H1 (cell line): Measurements from ENCODE around the gene IRF7. TPM values are rescaled to one million over a fixed set of nuclear protein-coding genes. Genes with fewer than 3 reads are reported as not detected.

ENCODE experiments used
- CTCF ChIA-PET: fragments of 300-600 bp; sonication (Branson Sonifier 250); formaldehyde crosslinking; loops from one replicate; lab custom pipeline; 2021; ENCODE audit not compliant: partially characterized antibody; lab: Charles Lee
- POLR2A ChIA-PET: fragments of 300-600 bp; sonication (Branson Sonifier 250); formaldehyde crosslinking; loops from one replicate; lab custom pipeline; 2021; ENCODE audit warnings: inconsistent platforms; ENCODE audit not compliant: partially characterized antibody; lab: Charles Lee
- DNase-seq, 2 experiments: peaks; one replicate each; pipeline versions ENCODE4 v3.0.0 to v3.0.0-alpha.2; 2010 to 2022; ENCODE audit warnings: low spot score in 2 of 2, low read depth in 1 of 2, mixed read lengths in 1 of 2
- FAIRE-seq: peaks from 2 replicates; lab custom pipeline; 2011; peaks lifted over from hg19 to GRCh38; lab: Jason Lieb, UNC
- H2AFZ ChIP-seq: 2 replicates; pipeline ENCODE4 v1.8.1; 2012; ENCODE audit warnings: low read length, inconsistent platforms
- H2AK5ac ChIP-seq: 2 replicates; pipeline ENCODE4 v1.6.1; 2013; ENCODE audit warnings: low read depth, low read length
- H2BK120ac ChIP-seq: replicated peaks from 2 replicates; pipeline ENCODE3; 2013; ENCODE audit warnings: low read depth, low read length, inconsistent platforms
- H2BK12ac ChIP-seq: 2 replicates; pipeline ENCODE4 v1.6.1; 2013; ENCODE audit warnings: low read depth, low read length
- H2BK15ac ChIP-seq: 2 replicates; pipeline ENCODE4 v1.6.1; 2013; ENCODE audit warnings: low read length
- H2BK20ac ChIP-seq: 2 replicates; pipeline ENCODE4 v1.6.1; 2013; ENCODE audit warnings: low read length
- H2BK5ac ChIP-seq: 2 replicates; pipeline ENCODE4 v1.6.1; 2013; ENCODE audit warnings: low read depth, low read length
- H3K14ac ChIP-seq: 2 replicates; pipeline ENCODE4 v1.6.1; 2013; ENCODE audit warnings: inconsistent platforms; ENCODE audit not compliant: insufficient read length
- H3K18ac ChIP-seq: 2 replicates; pipeline ENCODE4 v1.6.1; 2013; ENCODE audit warnings: low read length; ENCODE audit errors: extremely low read depth
- H3K23ac ChIP-seq: 2 replicates; pipeline ENCODE4 v1.6.1; 2013; ENCODE audit warnings: inconsistent platforms; ENCODE audit not compliant: insufficient read length
- H3K23me2 ChIP-seq: 2 replicates; pipeline ENCODE4 v1.6.1; 2013; ENCODE audit warnings: low read depth, low read length
- H3K27ac ChIP-seq: 2 replicates; pipeline ENCODE4 v1.6.1; 2011; ENCODE audit warnings: low read depth, low read length, inconsistent platforms
- H3K27me3 ChIP-seq, 4 experiments: replicated peaks in 1 of 4; 1 replicate in 1 of 4; 2 replicates in 3 of 4; pipeline versions ENCODE4 v1.6.1 to v1.8.1; 2011 to 2013; ENCODE audit warnings: low read length in 3 of 4, mild to moderate bottlenecking in 3 of 4, inconsistent platforms in 2 of 4, mixed read lengths in 2 of 4, moderate library complexity in 1 of 4; ENCODE audit not compliant: control insufficient read depth in 3 of 4, insufficient read depth in 3 of 4; ENCODE audit errors: extremely low read depth in 1 of 4
- H3K36me3 ChIP-seq, 4 experiments: 2 replicates each; pipeline versions ENCODE4 v1.6.1 to v1.8.1; 2011 to 2013; ENCODE audit warnings: mild to moderate bottlenecking in 4 of 4, low read length in 3 of 4, moderate library complexity in 2 of 4, control low read depth in 1 of 4, inconsistent platforms in 1 of 4; ENCODE audit not compliant: insufficient read depth in 4 of 4, control insufficient read depth in 2 of 4
- H3K4ac ChIP-seq: replicated peaks from 2 replicates; pipeline ENCODE3; 2013; ENCODE audit warnings: low read length, low read depth, mixed read lengths, inconsistent platforms; ENCODE audit not compliant: insufficient read length
- H3K4me1 ChIP-seq, 4 experiments: replicated peaks in 1 of 4; 1 replicate in 1 of 4; 2 replicates in 3 of 4; pipeline versions ENCODE4 v1.6.1 to v1.8.1; 2011 to 2013; ENCODE audit warnings: low read length in 3 of 4, inconsistent platforms in 2 of 4, mixed read lengths in 1 of 4; ENCODE audit not compliant: insufficient read depth in 4 of 4, control insufficient read depth in 3 of 4
- H3K4me2 ChIP-seq, 2 experiments: 2 replicates each; pipeline versions ENCODE4 v1.6.1 to v1.8.1; 2011 to 2013; ENCODE audit warnings: low read depth in 2 of 2, low read length in 2 of 2, control low read depth in 1 of 2, inconsistent platforms in 1 of 2, mild to moderate bottlenecking in 1 of 2; ENCODE audit not compliant: insufficient read depth in 1 of 2
- H3K4me3 ChIP-seq, 4 experiments: fragments of 200-600, 300-600 bp in 1 of 4; sonication (generic), shearing (Covaris generic), sonication (Bioruptor Twin) in 1 of 4; 2 replicates each; pipeline versions ENCODE4 v1.5.1 to v1.8.1; 2011 to 2016; ENCODE audit warnings: low read length in 4 of 4, low read depth in 3 of 4, control low read depth in 2 of 4, inconsistent platforms in 2 of 4, mild to moderate bottlenecking in 2 of 4, mixed read lengths in 1 of 4, moderate library complexity in 1 of 4; ENCODE audit not compliant: insufficient read depth in 2 of 4; ENCODE audit errors: extremely low read depth in 1 of 4
- H3K56ac ChIP-seq: replicated peaks from 2 replicates; pipeline ENCODE3; 2013; ENCODE audit warnings: low read depth, mild to moderate bottlenecking, mixed read lengths, low read length, inconsistent platforms; ENCODE audit not compliant: insufficient read length
- H3K79me1 ChIP-seq: 2 replicates; pipeline ENCODE4 v1.6.1; 2013; ENCODE audit warnings: low read depth, low read length, control low read depth
- H3K79me2 ChIP-seq, 2 experiments: 2 replicates each; pipeline versions ENCODE4 v1.6.1 to v1.8.1; 2012 to 2013; ENCODE audit warnings: low read length in 2 of 2, mild to moderate bottlenecking in 2 of 2, inconsistent platforms in 1 of 2; ENCODE audit not compliant: insufficient read depth in 2 of 2, control insufficient read depth in 1 of 2
- H3K9ac ChIP-seq, 4 experiments: replicated peaks in 1 of 4; 1 replicate in 1 of 4; 2 replicates in 3 of 4; pipeline versions ENCODE4 v1.6.1 to v1.8.1; 2011 to 2013; ENCODE audit warnings: low read depth in 3 of 4, low read length in 3 of 4, control low read depth in 2 of 4, mild to moderate bottlenecking in 2 of 4, moderate library complexity in 2 of 4, inconsistent platforms in 1 of 4; ENCODE audit errors: extremely low read depth in 1 of 4
- H3K9me3 ChIP-seq, 2 experiments: 2 replicates each; pipeline versions ENCODE4 v1.6.1 to v1.8.1; 2012 to 2013; ENCODE audit warnings: mild to moderate bottlenecking in 2 of 2, moderate library complexity in 2 of 2, control low read depth in 1 of 2, inconsistent platforms in 1 of 2, low read depth in 1 of 2, low read length in 1 of 2, mixed read lengths in 1 of 2; ENCODE audit not compliant: insufficient read depth in 2 of 2
- H4K20me1 ChIP-seq, 2 experiments: replicated peaks in 1 of 2; 2 replicates each; pipeline versions ENCODE3 to v1.8.1; 2011 to 2013; ENCODE audit warnings: inconsistent platforms in 2 of 2, low read length in 2 of 2, mild to moderate bottlenecking in 1 of 2; ENCODE audit not compliant: insufficient read depth in 2 of 2, control insufficient read depth in 1 of 2
- H4K5ac ChIP-seq: 2 replicates; pipeline ENCODE4 v1.6.1; 2013; ENCODE audit warnings: low read length, low read depth, mixed read lengths, inconsistent platforms; ENCODE audit not compliant: insufficient read length
- H4K8ac ChIP-seq: 2 replicates; pipeline ENCODE4 v1.8.0; 2013; ENCODE audit warnings: mild to moderate bottlenecking, moderate library complexity, low read length, inconsistent platforms; ENCODE audit not compliant: insufficient read depth; ENCODE audit errors: extremely low read depth
- H4K91ac ChIP-seq: replicated peaks from 2 replicates; pipeline ENCODE3; 2013; ENCODE audit warnings: low read length, mixed read lengths, inconsistent platforms; ENCODE audit not compliant: insufficient read length
- CTBP2 ChIP-seq: IDR thresholded peaks from 2 replicates; pipeline ENCODE4 v1.7.0; 2011; ENCODE audit warnings: borderline replicate concordance, mild to moderate bottlenecking, moderate library complexity, mixed read lengths, low read length; ENCODE audit not compliant: insufficient read depth, insufficient read length
- HDAC2 ChIP-seq, 2 experiments: fragments of 300-600 bp in 1 of 2; sonication (generic) in 1 of 2; IDR thresholded peaks; 2 replicates each; pipeline ENCODE4 v1.6.1; 2011 to 2012; ENCODE audit warnings: low read depth in 2 of 2, low read length in 2 of 2, mild to moderate bottlenecking in 2 of 2, moderate library complexity in 2 of 2, borderline replicate concordance in 1 of 2, inconsistent platforms in 1 of 2
- TBP ChIP-seq: IDR thresholded peaks from 2 replicates; pipeline ENCODE4 v1.6.1; 2011; ENCODE audit warnings: low read depth, low read length, improper control_type of control experiment
- ZNF274 ChIP-seq: IDR thresholded peaks from 2 replicates; pipeline ENCODE4 v1.7.0; 2012; ENCODE audit warnings: low read length, borderline replicate concordance; ENCODE audit errors: extremely low read depth
- WGBS, 2 experiments: shearing (Covaris generic) in 1 of 2; methylation state at CpG; one replicate each; pipeline versions ENCODE4 v1.1.6 to v1.1.7; 2013 to 2015; ENCODE audit warnings: low lambda C conversion rate in 2 of 2, mixed read lengths in 2 of 2, inconsistent platforms in 1 of 2, low coverage in 1 of 2, missing lambda C conversion rate in 1 of 2; ENCODE audit not compliant: insufficient replicate concordance in 2 of 2, insufficient coverage in 1 of 2, insufficient read length in 1 of 2; ENCODE audit errors: extremely low coverage in 1 of 2, missing lambda C conversion rate in 1 of 2; 5-methylcytosine and 5-hydroxymethylcytosine counted together
- polyA plus RNA-seq, 7 experiments: library from polyadenylated mRNA; depleted of rRNA in 3 of 7; stranded (reverse) in 5 of 7; unstranded in 2 of 7; fragments of >200 nt in 5 of 7; fragments of 200-250 nt in 2 of 7; gene quantifications; 1 replicate in 5 of 7; 2 replicates in 1 of 7; 4 replicates in 1 of 7; pipeline versions ENCODE4 v1.2.1 to v1.2.3, GENCODE V29; 2011 to 2013; ENCODE audit warnings: missing spikeins in 2 of 7, mixed read lengths in 2 of 7
- total RNA-seq: library from RNA; stranded (reverse); fragmentation: NEBNext Ultra II Directional; extraction: Animal tissue kit (Norgen Biotek cat#: 25700); gene quantifications from 2 replicates; pipeline ENCODE4 v1.2.1, GENCODE V29; 2021

The IRF7 gene
- total and polyA plus RNA-seq, 2 of the 8 experiments (the other 6 are each of a cell fraction or from before 2014, with no cell fraction given), result 9.1 to 9.6 TPM

DNA sequence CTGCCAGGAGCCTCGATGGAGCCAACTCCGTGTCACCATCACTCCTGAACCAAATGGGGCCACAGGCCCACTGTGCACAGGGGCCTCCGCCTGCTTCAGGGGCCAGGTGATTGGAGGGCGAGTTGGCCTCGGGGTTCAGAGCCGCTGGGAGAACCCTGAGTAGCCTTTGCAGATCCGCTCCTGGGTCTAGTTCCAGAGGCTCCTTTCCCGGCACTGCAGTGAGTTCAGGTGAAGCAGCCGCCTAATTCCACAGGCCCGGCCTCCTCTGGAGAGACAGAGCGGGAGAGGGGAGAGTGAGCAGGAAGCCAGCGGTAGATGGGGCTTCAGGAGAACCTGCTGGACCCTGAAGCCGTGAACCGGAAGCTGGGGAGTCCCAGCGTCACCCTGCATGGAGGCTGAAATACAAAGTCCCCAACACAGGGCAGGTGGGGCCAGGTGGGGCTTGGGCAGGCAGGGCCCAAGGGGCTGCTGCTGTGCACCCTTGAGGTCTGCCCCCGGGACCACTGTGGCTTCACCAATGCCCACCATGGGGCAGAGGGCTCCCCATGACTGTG lies 43.9 kb upstream of the IRF7 start:
- H2BK120ac ChIP-seq, result no peak overlapping the region
- no peak overlapping the region for H2BK20ac ChIP-seq
- H4K8ac ChIP-seq, result no peak overlapping the region
- DNase-seq, result no peak
- 91% methylated on average over 16 of the region's 16 CpGs; no CpG with 5 or more reads in 1 of the 2 experiments for WGBS, 2 experiments
- no peaks in the 10 kb centered on the region; the same call in 1 of the 2 replicates for H3K79me1 ChIP-seq
- no peak overlapping the region for H2AFZ ChIP-seq
- no peak overlapping the region for H3K18ac ChIP-seq
- H3K27ac ChIP-seq, result no peak overlapping the region
- no peak overlapping the region for H3K4me2 ChIP-seq
- ChIA-PET POLR2A (interaction anchor here (0.8 to 1.9 kb wide), 3 partner anchors 10 to 20 kb away, joined by 3 to 4 read pairs (median 3); no protein-coding TSS in a partner anchor), CTCF (interaction anchor here (0.7 to 3.6 kb wide), 3 partner anchors 21 to 116 kb away, joined by 3 to 16 read pairs (median 4); no protein-coding TSS in a partner anchor)
- no peak overlapping the region for H2BK5ac ChIP-seq
- no peaks in the 10 kb centered on the region for H3K23me2 ChIP-seq
- no peak overlapping the region for H2BK12ac ChIP-seq
- no peak overlapping the region for H3K23ac ChIP-seq
- H3K4me1 ChIP-seq, result no peaks in the 10 kb centered on the region
- H4K91ac ChIP-seq, result no peak overlapping the region
- H2BK15ac ChIP-seq, result no peak overlapping the region
- H3K9me3 ChIP-seq, result no peaks in the 10 kb centered on the region
- H3K79me2 ChIP-seq, result no peaks in the 10 kb centered on the region
- H3K4me3 ChIP-seq, result no peak overlapping the region
- H4K20me1 ChIP-seq, result peaks cover 5 to 8% of the 10 kb centered on the region in 2 experiments
- no peak for FAIRE-seq
- H3K9ac ChIP-seq, result no peak overlapping the region
- TF ChIP-seq HDAC2 (IDR thresholded peaks at IDR 0.05; ENCODE audit: borderline replicate concordance in 1 of 2, low read depth in 2 of 2, low read length in 2 of 2) (no peak), ZNF274 (no peak), CTBP2 (no peak), TBP (no peak)
- H3K27me3 ChIP-seq, result no peaks in the 10 kb centered on the region
- no peak overlapping the region for H3K14ac ChIP-seq
- peaks cover 2 to 12% (median 2%) of the 10 kb centered on the region in 4 experiments; a peak in 4 of 8 replicates for H3K36me3 ChIP-seq
- no peak overlapping the region for H3K56ac ChIP-seq
- no peak overlapping the region for H2AK5ac ChIP-seq
- H3K4ac ChIP-seq, result no peak overlapping the region
- no peak overlapping the region for H4K5ac ChIP-seq
